GM23248 (cell line): ENCODE measurements around the gene TBC1D22A.

Experiments
- EZH2 ChIP-seq: fragments of 200-600 bp; sonication (generic); IDR thresholded peaks from 2 replicates; pipeline ENCODE4 v1.6.1; 2018; ENCODE audit warnings: antibody characterized with exemption, mild to moderate bottlenecking; ENCODE audit not compliant: insufficient read depth, poor library complexity, severe bottlenecking
- EZH2phosphoT487 ChIP-seq: fragments of 200-600 bp; sonication (generic); IDR thresholded peaks from 2 replicates; pipeline ENCODE4 v1.6.1; 2018; ENCODE audit warnings: antibody characterized with exemption, moderate library complexity, mild to moderate bottlenecking, low read depth; ENCODE audit not compliant: insufficient read depth

- no peak for TF ChIP-seq EZH2
- TF ChIP-seq EZH2phosphoT487: no peak
These were observed 171.8 kb downstream of the TBC1D22A start for GRCh38 chr22:46934172-46934745.
